NCI-H1417 (cell line): ENCODE results near the gene EIF2B5.
"Not testable (repeated sequence)": the region's sequence is repeated elsewhere in the genome, so short reads cannot be mapped to it uniquely, and the experiment has no call there.

ENCODE experiments used
- DNase-seq, 3 experiments: peaks; one replicate each; lab custom pipeline; 2025; lab: John Stamatoyannopoulos, UW

The EIF2B5 gene

DNA sequence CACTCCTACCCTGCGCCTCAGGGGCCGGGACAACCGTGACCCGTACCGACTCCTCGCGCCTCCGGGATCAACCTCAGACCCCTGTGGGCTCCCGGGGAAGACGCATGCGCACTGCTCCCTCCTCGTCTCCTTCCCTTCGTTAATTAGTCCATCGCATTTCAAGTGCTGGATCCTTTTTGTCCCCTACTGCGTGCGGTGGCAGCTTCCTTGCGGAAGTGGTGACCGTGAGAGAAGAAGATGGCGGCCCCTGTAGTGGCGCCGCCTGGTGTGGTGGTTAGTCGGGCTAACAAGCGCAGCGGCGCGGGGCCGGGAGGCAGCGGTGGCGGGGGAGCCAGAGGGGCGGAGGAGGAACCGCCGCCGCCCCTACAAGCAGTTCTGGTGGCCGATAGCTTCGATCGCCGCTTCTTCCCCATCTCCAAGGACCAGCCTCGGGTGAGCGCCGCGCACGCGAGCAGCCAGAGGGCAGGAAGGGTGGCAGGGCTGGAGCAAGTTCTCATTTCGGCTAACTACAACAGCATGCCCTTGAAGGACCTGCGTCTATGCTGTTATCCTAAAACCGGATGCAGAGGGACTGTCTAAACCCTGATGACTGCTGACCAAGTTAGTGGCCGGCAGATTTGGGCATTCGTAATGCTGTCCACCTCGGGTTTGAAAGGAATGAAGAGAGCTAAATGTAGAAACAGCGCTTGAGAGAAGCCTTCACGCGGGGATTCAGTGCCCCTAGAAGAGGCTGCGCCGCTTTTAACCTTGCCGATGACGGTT is at the start of gene EIF2B5:
EIF2B5 (plus strand) TSS at position 210 of the 762 bp plus-strand sequence; CDS start at position 238, 28 bp downstream.
- peak; percentile 95 to 99 (median 99) for DNase-seq

DNA sequence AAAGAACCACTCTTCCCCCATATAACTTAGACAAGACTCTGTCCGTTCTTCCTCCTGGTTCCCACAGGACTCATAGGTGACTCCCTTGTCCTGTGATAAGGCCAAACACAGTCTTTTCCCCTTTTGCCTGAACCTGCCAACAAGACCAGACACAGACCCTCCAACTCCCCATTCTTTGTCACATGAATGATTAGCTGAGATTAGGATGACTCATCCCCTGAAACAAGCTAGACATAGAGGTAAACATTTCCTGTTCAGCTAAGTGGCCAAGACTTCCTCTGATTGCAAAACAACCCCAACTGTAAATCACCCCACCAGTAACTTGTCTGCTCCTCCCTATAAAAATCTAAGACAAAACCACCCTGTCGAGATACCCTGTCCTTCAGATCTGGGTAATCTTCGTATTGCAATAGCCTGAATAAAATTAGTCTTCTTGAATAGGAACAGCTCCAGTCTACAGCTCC is 49.7 kb upstream of the EIF2B5 start:
- peak in 1 of 3 experiments; percentile 13 for DNase-seq

DNA sequence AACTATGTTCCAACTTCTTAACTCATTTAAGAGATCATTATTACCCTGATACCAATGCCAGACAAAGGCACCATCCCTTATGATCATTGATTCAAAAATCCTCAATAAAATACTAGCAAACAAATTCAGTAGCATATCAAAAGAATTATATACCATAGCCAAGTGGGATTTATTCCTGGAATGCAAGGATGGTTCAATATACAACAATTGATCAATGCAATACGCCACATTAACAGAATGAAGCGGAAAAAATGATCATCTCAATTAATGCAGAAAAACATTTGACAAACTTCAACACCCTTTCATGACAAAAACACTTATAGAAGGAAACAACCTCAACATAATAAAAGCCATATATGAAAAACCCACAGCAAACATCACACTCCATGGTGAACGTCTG is 43.0 kb upstream of the EIF2B5 start:
- DNase-seq, result no peak

DNA sequence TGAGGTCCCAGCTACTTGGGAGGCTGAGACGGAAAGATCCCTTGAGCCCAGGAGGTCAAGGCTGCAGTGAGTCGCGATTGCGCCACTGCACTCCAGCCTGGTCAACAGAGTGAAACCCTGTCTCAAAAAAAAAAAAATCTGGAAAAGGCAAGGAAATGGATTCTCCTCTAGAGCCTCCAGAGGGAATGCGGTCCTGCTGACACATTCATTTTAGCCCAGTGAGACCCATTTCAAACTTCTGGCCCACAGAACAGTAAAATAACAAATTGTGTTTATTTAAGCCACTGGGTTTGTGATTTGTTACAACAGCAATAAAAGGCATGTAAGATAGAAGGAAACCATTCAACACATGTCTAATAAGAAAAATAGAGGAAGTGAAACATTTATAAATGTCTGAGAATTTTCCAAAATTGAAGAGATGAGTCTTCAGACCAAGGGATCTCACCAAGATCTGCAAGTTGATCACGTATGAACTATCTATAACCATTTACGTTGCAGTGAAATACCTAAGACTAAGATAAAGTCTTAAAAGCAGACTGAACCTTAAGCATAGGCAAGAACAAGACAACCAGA is 38.3 kb upstream of the EIF2B5 start, which contains the start of gene HTR3E:
HTR3E (plus strand) TSS at position 254 of the 573 bp plus-strand sequence. CDS start 466 bp downstream, outside the sequence.
- DNase-seq, result no peak

DNA sequence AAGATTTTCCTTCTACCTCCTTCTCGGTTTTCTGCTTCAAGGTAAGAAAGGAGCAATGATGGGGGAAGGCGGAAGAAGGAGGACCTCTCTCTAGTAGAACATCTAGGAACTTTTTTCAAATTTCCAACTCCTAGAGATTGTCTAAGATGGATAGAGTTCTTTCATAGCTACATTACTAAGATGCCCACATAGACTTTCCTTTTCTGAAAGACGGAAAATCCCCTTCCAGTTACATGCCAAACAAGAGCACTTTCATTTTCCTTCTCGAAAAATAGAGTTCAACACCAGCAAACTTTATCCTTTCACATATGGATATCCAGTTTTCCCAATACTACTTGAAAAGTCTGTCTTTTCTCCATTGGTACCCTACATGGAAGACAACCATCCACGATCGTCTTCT is 37.6 kb upstream of the EIF2B5 start:
- no peak for DNase-seq

DNA sequence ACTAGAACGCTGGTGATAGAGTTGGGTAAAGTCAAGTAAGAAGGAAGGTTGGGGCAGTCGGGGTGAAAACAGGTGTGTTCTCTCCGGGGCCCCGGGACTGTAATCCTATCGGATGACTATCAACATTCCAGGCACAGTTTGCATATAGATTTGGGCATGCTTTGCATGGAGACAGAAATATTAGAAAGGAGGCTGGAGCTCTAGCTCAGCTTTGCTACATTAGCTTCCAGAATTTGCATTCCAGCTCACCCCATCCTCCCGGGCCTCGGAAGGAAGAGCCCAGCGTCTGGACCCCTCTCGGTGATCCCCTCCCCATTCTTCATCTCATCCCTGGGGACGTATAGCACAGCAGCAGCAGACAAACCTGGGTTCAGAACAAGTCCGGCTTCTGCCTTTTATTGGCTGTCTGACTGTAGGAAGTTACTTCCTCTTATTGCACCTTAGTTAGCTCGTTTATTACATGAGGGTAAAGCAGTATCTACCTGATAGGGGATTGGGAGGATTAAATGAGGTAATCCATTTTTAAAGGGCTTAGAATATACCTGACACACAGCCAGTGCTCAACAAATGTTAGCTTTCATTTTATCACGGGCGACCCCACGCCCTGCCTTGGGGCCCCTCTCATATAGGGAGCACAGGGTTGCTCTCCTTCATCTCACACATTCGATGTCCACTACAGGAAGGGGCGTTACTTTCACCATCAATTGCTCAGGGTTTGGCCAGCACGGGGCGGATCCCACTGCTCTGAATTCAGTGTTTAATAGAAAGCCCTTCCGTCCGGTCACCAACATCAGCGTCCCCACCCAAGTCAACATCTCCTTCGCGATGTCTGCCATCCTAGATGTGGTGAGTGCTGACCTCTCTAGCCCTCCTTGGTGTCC is 35.1 kb upstream of the EIF2B5 start:
- DNase-seq, result no peak

DNA sequence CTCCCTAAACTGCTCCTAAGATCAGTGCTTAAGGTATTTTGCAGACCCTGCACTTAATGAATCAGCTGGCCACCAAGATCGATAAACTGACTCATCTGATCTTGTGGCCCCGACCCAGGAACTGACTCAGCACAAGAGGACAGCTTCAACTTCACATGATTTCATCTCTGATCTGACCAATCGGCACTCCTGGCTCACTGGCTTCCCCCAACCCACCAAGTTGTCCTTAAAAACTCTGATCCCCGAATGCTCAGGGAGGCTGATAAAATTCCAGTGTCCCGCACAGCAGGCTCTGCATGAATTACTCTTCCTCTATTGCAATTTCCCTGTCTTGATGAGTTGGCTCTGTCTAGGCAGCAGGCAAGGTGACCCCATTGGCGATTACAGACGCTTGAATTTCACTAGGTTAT is 24.8 kb upstream of the EIF2B5 start:
- no peak for DNase-seq

DNA sequence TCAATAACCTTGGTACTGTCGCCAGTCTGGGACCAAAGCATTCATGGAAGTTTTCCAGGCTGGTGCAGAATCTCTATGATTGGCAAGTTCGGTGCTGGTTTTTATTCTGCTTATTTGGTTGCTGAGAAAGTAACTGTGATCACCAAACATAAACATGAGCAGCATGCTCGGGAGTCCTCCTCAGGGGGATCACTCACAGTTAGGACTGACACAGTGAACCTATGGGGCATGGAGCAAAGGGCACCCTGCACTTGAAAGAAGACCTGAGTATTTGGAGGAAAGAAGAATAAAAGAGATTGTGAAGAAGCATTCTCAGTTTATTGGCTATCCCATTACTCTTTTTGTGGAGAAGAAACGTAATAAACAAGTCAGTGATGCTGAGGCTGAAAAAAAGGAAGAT is 19.1 kb upstream of the EIF2B5 start:
- DNase-seq, result no peak

DNA sequence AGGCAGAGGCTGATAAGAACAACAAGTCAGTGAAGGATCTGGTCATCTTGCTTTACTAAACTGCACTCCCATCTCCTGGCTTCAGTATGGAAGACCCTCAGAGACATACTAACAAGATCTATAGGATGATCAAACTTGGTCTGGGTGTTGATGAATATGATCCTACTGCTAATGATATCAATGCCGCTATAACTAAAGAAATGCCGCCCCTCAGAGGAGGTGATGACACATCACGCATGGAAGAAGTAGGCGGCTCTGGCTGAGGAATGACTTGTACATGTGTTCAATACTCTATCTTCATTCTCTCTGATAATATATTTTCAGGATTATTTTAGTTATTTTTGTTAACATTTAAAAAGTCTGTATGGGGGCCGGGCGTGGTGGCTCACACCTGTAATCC is 17.5 kb upstream of the EIF2B5 start:
- DNase-seq, result peak in 2 of 3 experiments; percentile 18 to 60

DNA sequence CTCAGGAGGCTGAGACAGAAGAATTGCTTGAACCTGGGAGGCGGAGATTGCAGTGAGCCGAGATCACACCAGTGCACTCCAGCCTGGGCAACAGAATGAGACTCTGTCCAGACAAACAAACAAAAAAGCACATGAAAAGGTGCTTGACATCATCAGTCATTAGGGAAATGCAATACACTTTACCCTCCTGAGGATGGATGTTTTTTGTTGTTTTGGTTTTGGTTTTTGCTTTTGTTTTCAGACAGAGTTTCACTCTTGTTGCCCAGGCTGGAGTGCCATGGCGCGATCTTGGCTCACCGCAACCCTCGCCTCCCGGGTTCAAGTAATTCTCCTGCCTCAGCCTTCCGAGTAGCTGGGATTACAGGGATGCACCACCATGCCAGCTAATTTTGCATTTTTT is 14.1 kb upstream of the EIF2B5 start:
- DNase-seq, result not testable (repeated sequence)

DNA sequence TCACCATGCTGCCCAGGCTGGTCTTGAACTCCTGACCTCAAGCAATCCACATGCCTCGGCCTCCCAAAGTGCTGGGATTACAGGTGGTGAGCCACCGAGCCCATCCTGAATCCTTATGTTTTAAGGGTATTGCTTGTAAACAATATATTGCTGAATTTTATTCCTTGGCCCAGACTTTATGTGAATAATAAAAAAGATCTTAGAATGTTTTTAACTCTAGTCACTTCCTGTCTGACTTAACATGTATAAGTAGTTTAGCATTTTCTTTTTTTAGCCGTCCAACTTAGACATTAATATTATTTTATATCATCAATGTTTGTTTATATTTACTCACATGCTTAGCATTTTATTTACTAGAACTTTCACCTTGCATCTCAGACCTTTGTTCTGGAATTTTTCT is 9.2 kb upstream of the EIF2B5 start:
- no peak for DNase-seq

DNA sequence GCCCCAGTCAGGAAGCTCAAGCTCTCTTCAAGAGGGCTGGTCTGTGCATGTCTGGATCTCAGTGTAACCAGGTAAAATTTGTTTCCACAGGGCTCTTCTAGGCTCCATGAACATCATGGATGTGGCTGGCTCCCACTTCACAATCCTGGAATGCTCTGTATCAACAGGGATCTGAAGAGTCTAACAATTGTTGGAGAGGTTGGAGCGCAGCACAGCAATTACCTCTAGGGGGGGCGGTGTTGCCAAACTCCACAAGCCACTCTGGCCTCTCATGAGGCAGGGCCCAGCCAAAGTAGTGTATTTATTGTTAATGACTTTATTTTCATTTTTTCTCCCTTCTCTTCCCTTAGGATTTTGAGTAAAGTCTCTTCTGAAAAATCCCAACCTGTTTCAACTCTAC is 6.1 kb upstream of the EIF2B5 start:
- peak; percentile 21 to 40 (median 34) for DNase-seq

DNA sequence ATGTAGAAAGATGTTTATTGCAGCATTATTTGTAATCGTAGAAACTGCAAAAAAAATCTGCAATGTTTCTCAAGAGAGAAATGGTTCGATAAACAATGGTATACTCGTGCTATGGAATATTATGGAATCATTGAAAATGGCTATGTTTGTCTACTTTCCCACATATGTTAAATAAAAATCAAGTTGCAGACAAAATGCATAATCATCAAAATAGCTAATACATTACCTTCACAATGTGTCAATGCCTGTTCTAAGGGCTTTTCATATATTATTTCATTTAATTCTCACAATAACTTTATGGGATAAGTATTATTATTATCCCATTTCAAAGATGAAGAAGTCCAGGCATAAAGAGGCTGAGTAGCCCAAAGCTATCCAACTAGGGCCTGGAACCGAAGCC is 2.2 kb upstream of the EIF2B5 start:
- DNase-seq, result no peak

DNA sequence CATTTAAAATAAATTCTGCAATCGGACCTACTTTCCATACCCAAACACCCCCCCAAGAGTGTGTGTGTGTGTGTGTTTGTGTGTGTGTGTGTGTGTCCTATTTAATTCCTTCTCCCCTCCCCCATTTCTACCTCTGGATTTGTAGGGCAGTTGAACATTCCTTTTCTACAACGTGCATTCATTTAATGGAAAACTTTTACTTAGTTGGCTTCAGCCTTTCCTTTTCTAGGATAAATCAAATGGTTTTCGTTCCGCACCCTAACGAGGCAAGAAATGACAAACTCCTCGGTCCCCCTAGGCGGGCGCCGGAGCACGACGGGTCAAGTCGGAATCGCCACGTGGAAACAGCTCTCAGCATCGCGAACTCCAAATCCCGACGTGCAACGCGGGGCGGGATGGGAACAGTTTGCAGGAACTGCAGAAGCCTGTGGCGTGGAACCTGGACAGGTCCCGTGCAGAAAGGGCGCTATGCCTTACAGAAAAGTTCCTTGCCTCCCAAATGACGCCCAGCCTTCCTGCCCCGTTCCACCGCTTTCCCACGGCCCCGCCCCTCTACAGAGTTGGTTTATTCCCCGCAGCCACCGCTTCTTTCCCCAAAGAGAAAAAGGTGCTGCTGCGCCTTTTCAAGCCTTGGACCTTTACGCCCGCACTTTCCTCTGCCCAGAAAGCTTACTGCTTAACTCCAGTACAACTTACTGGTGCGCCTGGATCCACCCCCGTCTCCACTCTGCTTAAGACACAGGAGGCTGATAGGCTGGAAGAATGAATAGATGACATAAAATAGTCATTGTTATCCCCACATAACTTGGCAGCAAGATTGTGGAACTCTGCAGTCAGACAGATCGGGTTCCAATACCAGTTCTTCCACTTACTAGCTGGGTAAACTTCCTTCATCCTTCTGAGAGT is 1.1 kb upstream of the EIF2B5 start:
- DNase-seq, result peak; percentile 75 to 91 (median 86)

DNA sequence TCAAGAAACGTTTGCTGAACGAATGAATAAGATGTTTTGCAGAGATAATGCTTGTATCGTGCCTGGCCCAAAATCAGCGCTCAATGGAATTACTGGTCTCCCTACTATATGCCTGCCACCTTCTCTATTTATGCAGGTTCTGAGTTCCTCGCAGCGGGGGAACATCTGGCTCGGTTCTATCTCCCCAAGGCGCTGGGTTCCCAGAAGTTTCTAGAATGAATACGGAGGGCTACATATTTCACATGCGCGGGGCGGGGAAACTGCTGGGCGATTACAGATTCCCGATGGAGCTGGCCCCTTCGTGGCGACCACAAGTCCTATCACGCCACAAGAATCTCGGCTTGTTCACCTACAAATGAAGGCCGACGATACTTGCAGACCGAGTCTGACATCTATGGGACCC is 411 bp upstream of the EIF2B5 start:
- no peak for DNase-seq

DNA sequence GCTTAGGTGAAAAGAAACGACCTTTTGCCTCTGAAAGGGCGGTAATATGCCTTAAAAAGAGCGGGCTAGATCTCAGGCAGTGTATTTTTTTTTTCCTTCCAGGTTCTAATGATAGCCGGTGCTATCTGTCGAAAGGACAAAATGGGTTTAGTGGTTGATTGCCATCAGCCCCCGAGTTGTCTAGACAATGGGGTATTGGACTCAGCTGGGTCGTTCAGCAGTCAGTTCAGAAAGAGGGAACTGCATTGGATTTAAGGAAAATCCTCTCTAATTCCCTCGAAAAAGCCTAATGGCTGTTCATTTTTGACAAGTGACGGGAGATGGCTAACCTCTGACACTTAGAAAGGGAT is 728 bp downstream of the EIF2B5 start:
- no peak for DNase-seq

DNA sequence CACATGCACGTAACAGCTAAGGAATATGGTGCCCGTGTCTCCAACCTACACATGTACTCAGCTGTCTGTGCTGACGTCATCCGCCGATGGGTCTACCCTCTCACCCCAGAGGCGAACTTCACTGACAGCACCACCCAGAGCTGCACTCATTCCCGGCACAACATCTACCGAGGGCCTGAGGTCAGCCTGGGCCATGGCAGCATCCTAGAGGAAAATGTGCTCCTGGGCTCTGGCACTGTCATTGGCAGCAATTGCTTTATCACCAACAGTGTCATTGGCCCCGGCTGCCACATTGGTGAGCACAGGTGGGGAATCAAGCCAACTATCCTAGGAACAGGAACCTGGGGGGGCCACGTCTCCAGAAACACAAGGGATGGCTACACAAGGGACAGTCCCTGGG is 5.3 kb downstream of the EIF2B5 start:
- DNase-seq, result no peak

DNA sequence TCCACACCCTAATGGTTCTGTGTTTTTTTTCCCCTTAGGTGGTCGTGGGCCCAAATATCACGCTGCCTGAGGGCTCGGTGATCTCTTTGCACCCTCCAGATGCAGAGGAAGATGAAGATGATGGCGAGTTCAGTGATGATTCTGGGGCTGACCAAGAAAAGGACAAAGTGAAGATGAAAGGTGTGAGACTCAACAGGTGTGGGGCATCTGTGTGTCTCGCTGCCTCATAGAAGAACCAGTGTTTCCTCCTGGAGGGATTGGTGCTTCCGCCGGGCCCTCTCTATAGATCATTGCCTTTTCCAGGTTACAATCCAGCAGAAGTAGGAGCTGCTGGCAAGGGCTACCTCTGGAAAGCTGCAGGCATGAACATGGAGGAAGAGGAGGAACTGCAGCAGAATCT is 7.0 kb downstream of the EIF2B5 start:
- no peak for DNase-seq

DNA sequence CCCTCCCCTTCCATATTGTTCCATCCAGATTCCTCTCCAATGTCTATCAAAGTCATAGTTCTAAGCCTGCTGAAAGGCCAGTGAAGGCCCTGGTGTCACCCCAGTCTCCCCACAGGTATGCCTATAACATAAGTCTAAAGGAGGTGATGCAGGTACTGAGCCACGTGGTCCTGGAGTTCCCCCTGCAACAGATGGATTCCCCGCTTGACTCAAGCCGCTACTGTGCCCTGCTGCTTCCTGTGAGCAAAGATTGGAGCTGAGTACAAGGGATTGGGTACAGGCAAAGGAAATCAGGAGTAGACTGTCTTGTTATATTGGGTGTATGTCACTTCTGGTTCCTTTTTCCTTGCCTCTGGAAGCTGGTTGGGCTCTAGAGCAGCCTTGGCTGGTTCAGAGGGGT is 8.2 kb downstream of the EIF2B5 start:
- no peak for DNase-seq

DNA sequence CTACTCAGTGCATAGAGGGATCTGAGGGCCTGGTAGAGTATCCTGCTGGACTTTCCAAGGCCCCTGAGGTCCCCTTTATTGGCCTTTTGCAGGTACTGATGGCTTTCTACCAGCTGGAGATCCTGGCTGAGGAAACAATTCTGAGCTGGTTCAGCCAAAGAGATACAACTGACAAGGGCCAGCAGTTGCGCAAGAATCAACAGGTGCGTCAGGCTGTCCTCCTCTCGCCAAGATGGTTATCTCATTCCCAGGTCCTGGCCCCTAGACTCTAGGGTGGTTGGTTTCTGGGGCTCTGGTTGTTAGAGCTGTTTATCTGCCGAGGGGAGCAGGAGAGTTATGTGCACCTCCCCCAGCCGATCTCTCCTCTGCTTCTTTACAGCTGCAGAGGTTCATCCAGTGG is 9.3 kb downstream of the EIF2B5 start:
- DNase-seq, result no peak

DNA sequence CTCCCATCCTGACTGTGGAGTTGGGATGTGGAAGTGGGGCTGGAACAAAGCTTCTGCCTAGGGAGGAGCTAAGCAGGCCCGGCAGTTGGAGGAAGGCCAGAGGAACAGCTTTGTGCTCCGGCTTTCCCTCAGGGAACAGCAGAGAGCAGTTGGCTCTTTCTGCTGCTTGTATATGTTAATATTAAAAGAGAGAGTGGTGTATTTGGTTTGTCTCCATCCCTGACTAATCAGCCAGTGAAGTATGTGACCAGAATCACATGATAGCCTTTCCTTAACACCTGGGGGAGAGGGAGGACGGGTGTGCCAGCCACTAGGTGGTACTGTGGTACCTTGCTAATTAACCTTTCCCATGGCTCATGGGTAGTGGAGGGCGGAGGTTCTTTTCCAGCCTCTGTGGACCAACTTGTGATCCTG is 10.0 kb downstream of the EIF2B5 start:
- DNase-seq, result peak in 2 of 3 experiments; percentile 49 to 79
